K562 (cell line): ENCODE results near the gene BEND4. TPM values are rescaled to one million over a fixed set of nuclear protein-coding genes. Genes with fewer than 3 reads are reported as not detected.

Experiments
- ATAC-seq: fragments of 200-7000 bp; cut with Tn5 transposase; 3 replicates; pipeline ENCODE4 v1.9.1; 2020; ENCODE audit warnings: moderate library complexity
- BruUV-seq: library from RNA; stranded (reverse); fragments of 400-500 nt; replicated peaks from 2 replicates; lab custom pipeline; 2021; lab: Mats Ljungman, UMichigan
- CTCF ChIA-PET: fragments of 300-600 bp; formaldehyde crosslinking; extraction: SDS; loops from one replicate; lab custom pipeline; 2021; ENCODE audit warnings: low intra/inter-chr PET ratio; lab: Yijun Ruan, JAX
- POLR2A ChIA-PET: fragments of 300-600, 350-650 bp; sonication (Branson Sonifier 250); formaldehyde crosslinking; extraction: SDS; loops from one replicate; lab custom pipeline; 2021; ENCODE audit warnings: antibody characterized with exemption, inconsistent platforms; lab: Yijun Ruan, JAX
- DNase-seq, 4 experiments: peaks; one replicate each; pipeline versions ENCODE4 v3.0.0 to v3.0.0-alpha.2; 2011 to 2018; ENCODE audit warnings: low spot score in 3 of 4, mixed read lengths in 3 of 4; ENCODE audit errors: extremely low read depth in 1 of 4
- FAIRE-seq: peaks from 2 replicates; lab custom pipeline; 2011; peaks lifted over from hg19 to GRCh38; lab: Jason Lieb, UNC
- H2AFZ ChIP-seq: 2 replicates; pipeline ENCODE4 v1.6.0; 2011; ENCODE audit warnings: low read depth, low read length, control low read depth, inconsistent platforms
- H3K27ac ChIP-seq: fragments of 200-600 bp; 3 replicates; pipeline ENCODE4 v1.8.0; 2011; ENCODE audit warnings: low read depth, mild to moderate bottlenecking, control low read depth, inconsistent platforms, low read length, moderate library complexity, mixed read lengths; ENCODE audit errors: extremely low read depth
- H3K27me3 ChIP-seq, 2 experiments: fragments of 300-600 bp in 1 of 2; 2 replicates in 1 of 2; 3 replicates in 1 of 2; pipeline versions ENCODE4 v1.6.0 to v1.8.0; 2011; ENCODE audit warnings: inconsistent platforms in 2 of 2, low read length in 2 of 2, mild to moderate bottlenecking in 1 of 2, mixed read lengths in 1 of 2, moderate library complexity in 1 of 2; ENCODE audit not compliant: control insufficient read depth in 2 of 2, insufficient read depth in 2 of 2
- H3K36me3 ChIP-seq: fragments of 300-600 bp; 3 replicates; pipeline ENCODE4 v1.8.0; 2011; ENCODE audit warnings: mild to moderate bottlenecking, low read length, inconsistent platforms; ENCODE audit not compliant: control insufficient read depth, insufficient read depth
- H3K4me1 ChIP-seq, 2 experiments: fragments of 200-600 bp in 1 of 2; replicated peaks in 1 of 2; 2 replicates in 1 of 2; 3 replicates in 1 of 2; pipeline versions ENCODE4 v1.5.1 to v1.8.0; 2011; ENCODE audit warnings: inconsistent platforms in 2 of 2, low read length in 2 of 2, mild to moderate bottlenecking in 1 of 2, mixed read lengths in 1 of 2, moderate library complexity in 1 of 2; ENCODE audit not compliant: control insufficient read depth in 2 of 2, insufficient read depth in 2 of 2
- H3K4me2 ChIP-seq: 2 replicates; pipeline ENCODE4 v1.6.1; 2011; ENCODE audit warnings: low read length, control low read depth, inconsistent platforms, mixed read lengths; ENCODE audit not compliant: insufficient read depth
- H3K4me3 ChIP-seq: fragments of 200-600 bp; sonication (generic), shearing (Covaris generic); 2 replicates; pipeline ENCODE4 v1.5.1; 2016; ENCODE audit warnings: control low read depth, inconsistent platforms
- H3K79me2 ChIP-seq: fragments of 200-600 bp; 3 replicates; pipeline ENCODE4 v1.8.0; 2011; ENCODE audit warnings: low read length, inconsistent platforms; ENCODE audit not compliant: control insufficient read depth, insufficient read depth
- H3K9ac ChIP-seq, 2 experiments: 2 replicates each; pipeline versions ENCODE4 v1.6.0 to v1.6.1; 2011; ENCODE audit warnings: low read depth in 2 of 2, low read length in 2 of 2, control low read depth in 1 of 2, inconsistent platforms in 1 of 2, mild to moderate bottlenecking in 1 of 2, mixed read lengths in 1 of 2; ENCODE audit not compliant: insufficient read depth in 1 of 2
- H3K9me1 ChIP-seq: one replicate; pipeline ENCODE4 v1.6.0; 2011; ENCODE audit warnings: inconsistent platforms, mild to moderate bottlenecking, low read length, moderate library complexity; ENCODE audit not compliant: control insufficient read depth, insufficient read depth
- H3K9me3 ChIP-seq: replicated peaks from 2 replicates; pipeline ENCODE4 v1.5.1; 2011; ENCODE audit warnings: low read depth, low read length, inconsistent platforms; ENCODE audit not compliant: control insufficient read depth, insufficient read depth
- H4K20me1 ChIP-seq: replicated peaks from 2 replicates; pipeline ENCODE4 v1.6.1; 2011; ENCODE audit warnings: low read length, inconsistent platforms, mixed read lengths; ENCODE audit not compliant: control insufficient read depth, insufficient read depth
- HDAC8 ChIP-seq: fragments of 450-650 bp; IDR thresholded peaks from 2 replicates; pipeline ENCODE4 v1.6.1; 2016; ENCODE audit warnings: mild to moderate bottlenecking, missing genetic modification characterization, moderate library complexity, missing compliant biosample characterization
- HES1 ChIP-seq: fragments of 450-650 bp; IDR thresholded peaks from 2 replicates; pipeline ENCODE4 v1.6.1; 2016; ENCODE audit warnings: low read depth, mild to moderate bottlenecking, moderate library complexity
- HEY1 ChIP-seq: fragments of 250-450 bp; sonication (Bioruptor Pico); IDR thresholded peaks from 2 replicates; pipeline ENCODE4 v1.5.0; 2020; ENCODE audit warnings: mild to moderate bottlenecking, moderate library complexity, borderline replicate concordance
- HINFP ChIP-seq: fragments of 450-650 bp; conservative IDR thresholded peaks from 2 replicates; pipeline ENCODE4 v1.6.1; 2016; ENCODE audit warnings: missing genetic modification characterization, low read depth, mild to moderate bottlenecking, control low read depth, missing compliant biosample characterization
- MAFK ChIP-seq: IDR thresholded peaks from 2 replicates; pipeline ENCODE4 v1.6.1; 2011; ENCODE audit warnings: low read length, improper control_type of control experiment
- MIER1 ChIP-seq: fragments of 450-650 bp; IDR thresholded peaks from 2 replicates; pipeline ENCODE4 v1.6.1; 2016; ENCODE audit warnings: antibody characterized with exemption, mild to moderate bottlenecking, low read depth
- NCOA6 ChIP-seq: fragments of 450-650 bp; IDR thresholded peaks from 2 replicates; pipeline ENCODE4 v1.6.1; 2017; ENCODE audit warnings: mild to moderate bottlenecking
- NFXL1 ChIP-seq: fragments of 450-650 bp; formaldehyde crosslinking; IDR thresholded peaks from 2 replicates; pipeline ENCODE4 v1.4.0; 2021; ENCODE audit warnings: mild to moderate bottlenecking
- NFYB ChIP-seq: IDR thresholded peaks from 2 replicates; pipeline ENCODE4 v1.6.1; 2011; ENCODE audit warnings: mild to moderate bottlenecking, moderate library complexity; ENCODE audit not compliant: insufficient read length; ENCODE audit errors: extremely low read depth
- PURB ChIP-seq: sonication (generic); formaldehyde crosslinking; IDR thresholded peaks from 2 replicates; pipeline ENCODE4 v1.9.0; 2021; ENCODE audit warnings: low read depth, mild to moderate bottlenecking, missing genetic modification reagents
- SMARCC2 ChIP-seq: fragments of 450-650 bp; IDR thresholded peaks from 2 replicates; pipeline ENCODE4 v1.6.1; 2017; ENCODE audit warnings: antibody characterized with exemption, moderate library complexity, mild to moderate bottlenecking, low read depth
- SPI1 ChIP-seq: IDR thresholded peaks from 2 replicates; pipeline ENCODE4 v1.6.1; 2011; ENCODE audit warnings: low read depth, low read length, control low read depth, borderline replicate concordance
- TRIM25 ChIP-seq: fragments of 450-650 bp; IDR thresholded peaks from 2 replicates; pipeline ENCODE4 v1.7.0; 2016; ENCODE audit warnings: borderline replicate concordance
- ZNF12 ChIP-seq: sonication (generic); formaldehyde crosslinking; IDR thresholded peaks from 2 replicates; pipeline ENCODE4 v1.4.0; 2020; ENCODE audit warnings: mild to moderate bottlenecking, missing genetic modification reagents
- ZNF324 ChIP-seq: fragments of 250-450 bp; sonication (Bioruptor Pico); IDR thresholded peaks from 2 replicates; pipeline ENCODE4 v1.4.0; 2020; ENCODE audit warnings: mild to moderate bottlenecking
- ZNF431 ChIP-seq: sonication (generic); formaldehyde crosslinking; IDR thresholded peaks from 2 replicates; pipeline ENCODE4 v1.8.0; 2022; ENCODE audit warnings: mild to moderate bottlenecking, missing genetic modification reagents
- ZNF445 ChIP-seq: fragments of 250-450 bp; sonication (Bioruptor Pico); IDR thresholded peaks from 2 replicates; pipeline ENCODE4 v1.4.0; 2020; ENCODE audit warnings: low read depth, mild to moderate bottlenecking, moderate library complexity
- ZNF57 ChIP-seq: fragments of 450-650 bp; formaldehyde crosslinking; IDR thresholded peaks from 2 replicates; pipeline ENCODE4 v1.4.0; 2020; ENCODE audit warnings: mild to moderate bottlenecking, moderate library complexity
- ZNF589 ChIP-seq: fragments of 200-800 bp; sonication (Bioruptor generic); IDR thresholded peaks from 2 replicates; pipeline ENCODE4 v1.6.1; 2016; ENCODE audit warnings: low read depth, missing genetic modification characterization, missing compliant biosample characterization
- WGBS: fragments of 100-300 bp; shearing (Covaris generic); methylation state at CpG from one replicate; pipeline ENCODE4 v1.1.6; 2016; ENCODE audit warnings: low coverage, mixed read lengths; ENCODE audit not compliant: insufficient coverage; ENCODE audit errors: missing lambda C conversion rate; 5-methylcytosine and 5-hydroxymethylcytosine counted together
- in situ Hi-C: fragments of 300-500 bp; cut with MboI; formaldehyde crosslinking; loops from 4 replicates; pipeline ENCODE4 v1.15.0; 2018; ENCODE audit warnings: inconsistent platforms, mixed read lengths
- intact Hi-C: fragments of 100-400 bp; cut with micrococcal nuclease; formaldehyde crosslinking; loops from 2 replicates; pipeline ENCODE4 v1.14.2; 2022
- polyA plus RNA-seq, 8 experiments: library from polyadenylated mRNA; depleted of rRNA in 4 of 8; stranded (reverse) in 5 of 8; unstranded in 3 of 8; fragments of >200 nt; fragmentation: Nextera tagmentation in 2 of 8; fragmentation: Illumina TruSeq in 1 of 8; extraction: Ambion mirVana in 2 of 8; extraction: Trizol in 1 of 8; gene quantifications; 2 replicates each; pipeline versions ENCODE4 v1.2.1 to v1.2.3, GENCODE V29; 2011 to 2014; ENCODE audit warnings: inconsistent platforms in 1 of 8, missing spikeins in 1 of 8
- total RNA-seq, 7 experiments: library from RNA; depleted of rRNA in 6 of 7; stranded (reverse); fragments of >200 nt in 6 of 7; fragmentation: Illumina TruSeq in 2 of 7; extraction: Trizol in 2 of 7; gene quantifications; 2 replicates each; pipeline versions ENCODE4 v1.2.1 to v1.2.3, GENCODE V29; 2011 to 2021; ENCODE audit warnings: low replicate concordance in 1 of 7

Gene BEND4
- total and polyA plus RNA-seq, 9 of the 15 experiments (the other 6 are each of a cell fraction or from before 2014, with no cell fraction given), result not detected

- TF ChIP-seq ZNF445 (CRISPR knock-in tag), result no peak
- TF ChIP-seq NCOA6, result no peak
- no peak for TF ChIP-seq MIER1
- TF ChIP-seq ZNF57 (CRISPR knock-in tag), result no peak
- TF ChIP-seq SPI1, result no peak
- TF ChIP-seq MAFK, result no peak
- TF ChIP-seq HDAC8 (tag), result no peak
- no peak for TF ChIP-seq ZNF589 (CRISPR knock-in tag)
These were observed 9.9 kb downstream of the BEND4 start (continued) for GRCh38 chr4:42142591-42142990.

GRCh38 chr4:42136371-42136770 is 16.1 kb downstream of the BEND4 start:
- CTCF ChIA-PET, result no interaction called here
- no peak overlapping the region for H3K4me2 ChIP-seq
- H4K20me1 ChIP-seq, result no peaks in the 10 kb centered on the region
- H3K9ac ChIP-seq, result no peak overlapping the region
- ATAC-seq (no peak), DNase-seq (no peak), FAIRE-seq (no peak)
- no peaks in the 10 kb centered on the region for H3K9me3 ChIP-seq
- no peaks in the 10 kb centered on the region for H3K4me1 ChIP-seq
- H3K4me3 ChIP-seq, result no peak overlapping the region
- 0% methylated on average over 3 of the region's 3 CpGs for WGBS
- no TSS peak for BruUV-seq
- H3K9me1 ChIP-seq, result no peaks in the 10 kb centered on the region
- H3K79me2 ChIP-seq, result no peaks in the 10 kb centered on the region
- POLR2A ChIA-PET, result no interaction called here
- in situ Hi-C loops (no loop called here), intact Hi-C loops (no loop called here)
- no peak overlapping the region for H3K27ac ChIP-seq
- H3K27me3 ChIP-seq, result peaks cover 0 to 12% of the 10 kb centered on the region in 2 experiments; a peak in 2 of 5 replicates
- H2AFZ ChIP-seq, result no peak overlapping the region
- H3K36me3 ChIP-seq, result no peaks in the 10 kb centered on the region
- no peak for TF ChIP-seq SMARCC2
- no peak for TF ChIP-seq HEY1 (CRISPR knock-in tag)
- TF ChIP-seq NFYB, result no peak
- TF ChIP-seq ZNF12 (CRISPR knock-in tag), result no peak
- no peak for TF ChIP-seq HES1
- no peak for TF ChIP-seq ZNF324 (CRISPR knock-in tag)
- no peak for TF ChIP-seq MAFK
- no peak for TF ChIP-seq TRIM25
- no peak for TF ChIP-seq NFXL1 (CRISPR knock-in tag)
- TF ChIP-seq ZNF431, result no peak
- TF ChIP-seq HINFP (tag), result no peak
- TF ChIP-seq PURB (CRISPR knock-in tag), result no peak
